Mesendoderm (in vitro differentiated cells): Measurements from ENCODE around the gene TGFB2.

ENCODE experiments used
- DNase-seq: peaks from one replicate; pipeline ENCODE4 v3.0.0; 2013
- H2AK5ac ChIP-seq: 2 replicates; pipeline ENCODE4 v1.6.1; 2013; ENCODE audit warnings: low read length, inconsistent platforms
- H2BK120ac ChIP-seq: 2 replicates; pipeline ENCODE4 v1.6.1; 2013; ENCODE audit warnings: low read depth, mild to moderate bottlenecking, low read length, moderate library complexity, mixed read lengths
- H2BK15ac ChIP-seq: replicated peaks from 2 replicates; pipeline ENCODE4 v1.6.1; 2013; ENCODE audit warnings: low read depth, mild to moderate bottlenecking, moderate library complexity
- H2BK5ac ChIP-seq: 2 replicates; pipeline ENCODE4 v1.6.1; 2013; ENCODE audit warnings: low read length, inconsistent platforms
- H3K18ac ChIP-seq: 2 replicates; pipeline ENCODE4 v1.6.1; 2013; ENCODE audit warnings: mild to moderate bottlenecking, low read length, mixed read lengths
- H3K23ac ChIP-seq: one replicate; pipeline ENCODE4 v1.6.1; 2013; ENCODE audit warnings: low read length
- H3K27ac ChIP-seq: 2 replicates; pipeline ENCODE4 v1.5.1; 2013; ENCODE audit warnings: low read depth, mild to moderate bottlenecking, inconsistent platforms, low read length, moderate library complexity
- H3K27me3 ChIP-seq: 2 replicates; pipeline ENCODE4 v1.6.1; 2013; ENCODE audit warnings: low read length, control low read depth, mild to moderate bottlenecking, inconsistent platforms; ENCODE audit not compliant: insufficient read depth, poor library complexity
- H3K36me3 ChIP-seq: 2 replicates; pipeline ENCODE4 v1.6.1; 2013; ENCODE audit warnings: low read length, inconsistent platforms; ENCODE audit not compliant: control insufficient read depth, insufficient read depth
- H3K4ac ChIP-seq: one replicate; pipeline ENCODE4 v1.6.1; 2013; ENCODE audit warnings: low read depth, mild to moderate bottlenecking, low read length, moderate library complexity
- H3K4me1 ChIP-seq: 2 replicates; pipeline ENCODE4 v1.6.1; 2013; ENCODE audit warnings: low read depth, low read length, inconsistent platforms; ENCODE audit not compliant: control insufficient read depth
- H3K4me2 ChIP-seq: 2 replicates; pipeline ENCODE4 v1.6.1; 2013; ENCODE audit warnings: low read length
- H3K4me3 ChIP-seq: 2 replicates; pipeline ENCODE4 v1.5.1; 2013; ENCODE audit warnings: mild to moderate bottlenecking, low read length
- H3K56ac ChIP-seq: one replicate; pipeline ENCODE4 v1.6.1; 2013; ENCODE audit warnings: low read length
- H3K79me1 ChIP-seq: 2 replicates; pipeline ENCODE4 v1.6.1; 2013; ENCODE audit warnings: low read length, inconsistent platforms
- H3K79me2 ChIP-seq: 2 replicates; pipeline ENCODE4 v1.6.1; 2013; ENCODE audit warnings: mild to moderate bottlenecking, low read length; ENCODE audit not compliant: control insufficient read depth, insufficient read depth
- H3K9ac ChIP-seq: 2 replicates; pipeline ENCODE4 v1.6.1; 2013; ENCODE audit warnings: low read length, inconsistent platforms
- H4K5ac ChIP-seq: one replicate; pipeline ENCODE4 v1.6.1; 2013; ENCODE audit warnings: low read length
- H4K8ac ChIP-seq: one replicate; pipeline ENCODE4 v1.6.1; 2013; ENCODE audit warnings: low read depth, mild to moderate bottlenecking, control low read depth, low read length, moderate library complexity
- WGBS: extraction: QIAGEN DNeasy Blood & Tissue Kit; methylation state at CpG from one replicate; pipeline ENCODE4 v1.1.7; 2013; ENCODE audit warnings: low lambda C conversion rate, missing lambda C conversion rate; ENCODE audit not compliant: insufficient coverage; ENCODE audit errors: extremely low coverage; 5-methylcytosine and 5-hydroxymethylcytosine counted together

Gene TGFB2

GRCh38 chr1:218299416-218299815 lies 45.7 kb upstream of the TGFB2 start:
- Histone ChIP-seq H3K56ac (no peak overlapping the region), H3K79me1 (no peaks in the 10 kb centered on the region), H2AK5ac (no peak overlapping the region), H2BK120ac (no peak overlapping the region), H2BK5ac (no peak overlapping the region), H3K4me1 (peaks cover 2% of the 10 kb centered on the region), H3K18ac (no peak overlapping the region), H4K8ac (no peak overlapping the region), H3K27me3 (no peaks in the 10 kb centered on the region), H3K79me2 (no peaks in the 10 kb centered on the region), H3K23ac (no peak overlapping the region), H2BK15ac (no peak overlapping the region), H3K9ac (no peak overlapping the region), H3K4me2 (no peak overlapping the region), H3K36me3 (no peaks in the 10 kb centered on the region), H3K4me3 (no peak overlapping the region), H3K27ac (no peak overlapping the region), H4K5ac (no peak overlapping the region), H3K4ac (no peak overlapping the region)
- DNase-seq, result peak; percentile 54
- WGBS, result no CpG with 5 or more reads among the region's 2 CpGs

DNA sequence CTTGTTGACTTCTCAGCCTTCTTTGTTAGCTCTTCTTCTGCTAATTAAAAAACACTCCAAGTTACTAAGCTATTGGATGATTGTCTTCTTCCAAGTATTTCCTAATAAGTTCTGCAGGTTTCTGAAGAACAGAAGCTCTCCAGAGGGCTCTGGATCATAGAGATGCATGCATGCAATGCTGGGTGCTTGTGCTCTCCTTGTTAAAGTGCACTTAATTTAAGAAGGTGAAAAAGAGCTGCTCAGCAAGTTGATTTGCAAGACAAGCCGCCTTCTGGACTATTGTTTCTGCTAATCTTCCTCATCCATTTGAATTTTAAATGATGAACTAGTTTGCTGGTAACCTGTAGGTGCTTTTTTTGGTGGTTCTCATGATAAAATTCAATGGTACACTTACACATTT lies 43.9 kb upstream of the TGFB2 start:
- H3K4ac ChIP-seq, result no peak overlapping the region
- H3K56ac ChIP-seq, result no peak overlapping the region
- no peak overlapping the region for H4K8ac ChIP-seq

GRCh38 chr1:218302155-218302554 lies 43.0 kb upstream of the TGFB2 start:
- no peaks in the 10 kb centered on the region for H3K36me3 ChIP-seq
- H3K4me3 ChIP-seq, result no peak overlapping the region
- no peaks in the 10 kb centered on the region for H3K79me2 ChIP-seq
- no peaks in the 10 kb centered on the region for H3K27me3 ChIP-seq
- H3K4ac ChIP-seq, result no peak overlapping the region
- no peak overlapping the region for H2AK5ac ChIP-seq
- H2BK120ac ChIP-seq, result no peak overlapping the region
- no peak overlapping the region for H2BK15ac ChIP-seq
- H4K5ac ChIP-seq, result no peak overlapping the region
- no peaks in the 10 kb centered on the region for H3K79me1 ChIP-seq
- no peak overlapping the region for H4K8ac ChIP-seq
- no peak overlapping the region for H3K9ac ChIP-seq
- no peak overlapping the region for H3K56ac ChIP-seq
- DNase-seq, result no peak
- no peak overlapping the region for H3K23ac ChIP-seq
- peaks cover under 1% of the 10 kb centered on the region for H3K4me1 ChIP-seq
- H2BK5ac ChIP-seq, result no peak overlapping the region
- no CpG with 5 or more reads among the region's 3 CpGs for WGBS
- H3K4me2 ChIP-seq, result no peak overlapping the region
- no peak overlapping the region for H3K18ac ChIP-seq
- H3K27ac ChIP-seq, result no peak overlapping the region

More for the DNA sequence above, 43.9 kb upstream of the TGFB2 start:
- H2BK5ac ChIP-seq, result no peak overlapping the region
- no peak for DNase-seq
- H4K5ac ChIP-seq, result no peak overlapping the region
- no peak overlapping the region for H3K27ac ChIP-seq
- peaks cover 2% of the 10 kb centered on the region for H3K4me1 ChIP-seq
- H3K23ac ChIP-seq, result no peak overlapping the region
- no peaks in the 10 kb centered on the region for H3K27me3 ChIP-seq
- H3K36me3 ChIP-seq, result no peaks in the 10 kb centered on the region
- H3K79me2 ChIP-seq, result no peaks in the 10 kb centered on the region
- no peak overlapping the region for H3K4me2 ChIP-seq
- H2AK5ac ChIP-seq, result no peak overlapping the region
- no peaks in the 10 kb centered on the region for H3K79me1 ChIP-seq
- H3K9ac ChIP-seq, result no peak overlapping the region
- no peak overlapping the region for H3K4me3 ChIP-seq
- H3K18ac ChIP-seq, result no peak overlapping the region
- no peak overlapping the region for H2BK15ac ChIP-seq
- H2BK120ac ChIP-seq, result no peak overlapping the region
- no CpG with 5 or more reads among the region's 1 CpG for WGBS

GRCh38 chr1:218303176-218303879 lies 41.8 kb upstream of the TGFB2 start:
- Histone ChIP-seq H3K79me2 (no peaks in the 10 kb centered on the region), H3K4me3 (no peak overlapping the region), H3K4ac (no peak overlapping the region), H3K4me1 (no peaks in the 10 kb centered on the region), H3K36me3 (no peaks in the 10 kb centered on the region), H3K18ac (no peak overlapping the region), H3K56ac (no peak overlapping the region), H3K79me1 (no peaks in the 10 kb centered on the region), H3K27ac (no peak overlapping the region), H2BK15ac (no peak overlapping the region), H4K5ac (no peak overlapping the region), H3K23ac (no peak overlapping the region), H3K4me2 (no peak overlapping the region), H3K27me3 (no peaks in the 10 kb centered on the region), H2BK120ac (no peak overlapping the region), H2AK5ac (no peak overlapping the region), H3K9ac (no peak overlapping the region), H2BK5ac (no peak overlapping the region), H4K8ac (no peak overlapping the region)
- no peak for DNase-seq

DNA sequence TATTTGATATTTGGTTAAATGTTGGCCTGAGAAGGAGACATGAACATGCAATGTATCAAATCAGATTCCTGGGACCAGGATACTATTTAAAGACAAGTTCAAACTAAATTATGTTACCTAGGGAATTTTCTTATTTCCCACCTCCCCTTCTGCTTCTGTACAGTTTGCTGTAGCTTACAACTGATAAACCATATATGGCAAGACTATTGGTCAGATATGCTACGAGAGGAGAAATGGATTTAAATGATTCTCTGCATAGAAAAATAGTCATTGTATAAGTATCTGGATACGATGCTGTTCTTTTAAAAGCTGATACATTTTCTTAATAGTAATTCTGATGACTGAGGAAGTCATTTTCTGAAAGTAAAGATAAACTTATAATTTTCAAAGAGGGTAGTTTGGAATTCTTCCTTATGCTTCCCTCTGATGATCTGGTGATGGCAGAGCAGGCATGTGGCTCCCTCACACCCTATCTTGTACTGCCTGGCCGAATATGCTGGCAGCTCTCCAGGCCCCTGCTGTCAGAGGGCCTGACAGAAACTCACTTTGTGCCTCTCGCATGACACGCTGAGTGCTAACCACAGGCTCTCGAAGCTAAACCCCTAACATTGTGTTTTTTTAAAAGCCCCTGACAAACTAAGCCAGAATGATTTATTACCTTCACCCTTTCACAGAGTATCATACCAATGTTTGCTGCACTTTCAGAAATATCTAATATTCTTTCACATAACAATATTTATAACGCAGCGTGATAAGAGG lies 40.7 kb upstream of the TGFB2 start:
- Histone ChIP-seq H4K8ac (no peak overlapping the region), H3K27ac (no peak overlapping the region), H2BK120ac (no peak overlapping the region), H3K9ac (no peak overlapping the region), H3K4ac (no peak overlapping the region), H3K56ac (no peak overlapping the region), H3K4me2 (no peak overlapping the region), H3K36me3 (no peaks in the 10 kb centered on the region), H3K18ac (no peak overlapping the region), H3K4me3 (no peak overlapping the region), H3K79me1 (no peaks in the 10 kb centered on the region), H2AK5ac (no peak overlapping the region), H3K23ac (no peak overlapping the region), H4K5ac (no peak overlapping the region), H3K79me2 (no peaks in the 10 kb centered on the region), H3K4me1 (no peaks in the 10 kb centered on the region), H2BK5ac (no peak overlapping the region), H3K27me3 (no peaks in the 10 kb centered on the region), H2BK15ac (no peak overlapping the region)
- DNase-seq, result peak; percentile 16
- no CpG with 5 or more reads among the region's 8 CpGs for WGBS
